GM06990 (cell line): ENCODE data around the gene SEMA3A.

Experiments used
- DNase-seq: peaks from one replicate; pipeline ENCODE4 v3.0.0-alpha.2; 2011; ENCODE audit not compliant: insufficient read length; ENCODE audit errors: extremely low read depth
- H3K27me3 ChIP-seq: replicated peaks from 2 replicates; pipeline ENCODE4 v1.6.0; 2011; ENCODE audit warnings: low read length; ENCODE audit not compliant: control insufficient read depth, insufficient read depth
- H3K36me3 ChIP-seq: 2 replicates; pipeline ENCODE4 v1.5.1; 2011; ENCODE audit warnings: low read length; ENCODE audit not compliant: control insufficient read depth, insufficient read depth
- H3K4me3 ChIP-seq: replicated peaks from 2 replicates; pipeline ENCODE4 v1.5.1; 2011; ENCODE audit warnings: low read depth, mild to moderate bottlenecking, control low read depth, low read length
- CTCF ChIP-seq: IDR thresholded peaks from 2 replicates; pipeline ENCODE4 v1.5.1; 2011; ENCODE audit warnings: low read length, control low read depth, mild to moderate bottlenecking, inconsistent platforms; ENCODE audit not compliant: insufficient read depth, poor library complexity, severe bottlenecking

Gene SEMA3A

GRCh38 chr7:83918142-83918541 lies 276.4 kb downstream of the SEMA3A start:
- no peaks in the 10 kb centered on the region for H3K27me3 ChIP-seq
- H3K4me3 ChIP-seq = no peak overlapping the region
- no peak for DNase-seq
- no peaks in the 10 kb centered on the region for H3K36me3 ChIP-seq
- TF ChIP-seq CTCF = no peak

- Histone ChIP-seq H3K36me3 (no peaks in the 10 kb centered on the region), H3K4me3 (no peak overlapping the region), H3K27me3 (no peaks in the 10 kb centered on the region)
- no peak for DNase-seq
- TF ChIP-seq CTCF = no peak
These were observed 281.4 kb downstream of the SEMA3A start for GRCh38 chr7:83913174-83913573.

- Histone ChIP-seq H3K36me3 (no peaks in the 10 kb centered on the region), H3K4me3 (no peak overlapping the region), H3K27me3 (no peaks in the 10 kb centered on the region)
- DNase-seq = no peak
- TF ChIP-seq CTCF = no peak
These were observed 286.1 kb downstream of the SEMA3A start for GRCh38 chr7:83908526-83908925.
